ENCODE results near the gene LCTL.

DNA sequence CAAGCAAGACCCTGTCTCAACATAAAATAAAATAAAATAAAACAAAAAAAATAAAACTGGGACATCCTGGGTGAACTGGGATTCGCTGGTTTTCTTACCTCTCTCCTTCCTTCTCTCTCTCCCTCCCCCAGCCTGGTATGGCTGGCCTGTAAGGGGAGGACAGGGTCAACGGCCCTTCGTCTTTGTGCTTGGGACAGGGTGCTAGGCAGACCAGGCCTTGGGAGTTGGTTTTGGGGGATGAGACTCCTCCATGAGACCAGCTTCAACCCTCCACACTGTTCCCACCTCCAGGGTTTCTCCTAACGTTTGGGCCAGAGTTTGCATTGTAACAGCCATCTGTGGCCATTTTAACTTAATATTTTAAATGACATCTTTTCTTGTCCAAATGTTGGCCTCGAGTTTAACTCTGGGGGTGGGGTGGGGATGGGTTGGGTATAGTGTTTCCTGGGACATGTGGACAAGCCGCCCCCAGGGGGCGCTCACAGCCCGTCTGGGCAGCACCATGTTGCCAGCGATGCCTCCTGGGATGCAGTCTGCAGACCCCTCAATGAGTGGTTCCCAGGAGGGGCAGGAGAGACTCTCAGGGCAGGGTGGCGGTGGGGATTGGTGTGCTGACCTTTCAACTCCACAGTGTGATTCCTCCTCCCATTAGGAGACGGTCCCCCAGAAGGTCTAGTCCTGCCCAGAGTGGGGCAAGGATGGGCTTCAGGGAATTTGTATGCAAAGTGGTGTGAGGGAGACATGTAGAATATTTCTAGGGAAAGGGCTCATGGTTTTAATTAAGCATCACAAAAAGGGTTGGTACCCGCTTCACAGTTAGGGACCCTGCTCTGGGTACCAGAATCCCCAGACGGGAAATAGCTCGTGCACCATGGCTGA, 37.7 kb upstream of the LCTL start:
- TF ChIP-seq, protein P1, sequence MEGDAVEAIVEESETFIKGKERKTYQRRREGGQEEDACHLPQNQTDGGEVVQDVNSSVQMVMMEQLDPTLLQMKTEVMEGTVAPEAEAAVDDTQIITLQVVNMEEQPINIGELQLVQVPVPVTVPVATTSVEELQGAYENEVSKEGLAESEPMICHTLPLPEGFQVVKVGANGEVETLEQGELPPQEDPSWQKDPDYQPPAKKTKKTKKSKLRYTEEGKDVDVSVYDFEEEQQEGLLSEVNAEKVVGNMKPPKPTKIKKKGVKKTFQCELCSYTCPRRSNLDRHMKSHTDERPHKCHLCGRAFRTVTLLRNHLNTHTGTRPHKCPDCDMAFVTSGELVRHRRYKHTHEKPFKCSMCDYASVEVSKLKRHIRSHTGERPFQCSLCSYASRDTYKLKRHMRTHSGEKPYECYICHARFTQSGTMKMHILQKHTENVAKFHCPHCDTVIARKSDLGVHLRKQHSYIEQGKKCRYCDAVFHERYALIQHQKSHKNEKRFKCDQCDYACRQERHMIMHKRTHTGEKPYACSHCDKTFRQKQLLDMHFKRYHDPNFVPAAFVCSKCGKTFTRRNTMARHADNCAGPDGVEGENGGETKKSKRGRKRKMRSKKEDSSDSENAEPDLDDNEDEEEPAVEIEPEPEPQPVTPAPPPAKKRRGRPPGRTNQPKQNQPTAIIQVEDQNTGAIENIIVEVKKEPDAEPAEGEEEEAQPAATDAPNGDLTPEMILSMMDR (IDR thresholded peaks at IDR 0.05) = peak; percentile 59 to 80 (median 64)
- TF ChIP-seq POLR2AphosphoS5 (IDR thresholded peaks at IDR 0.05) = no peak
- TF ChIP-seq POLR2A (IDR thresholded peaks at IDR 0.05) = no peak
- no peak for TF ChIP-seq EP300 (IDR thresholded peaks at IDR 0.05)

All from sigmoid colon (tissue), 4 donors.